GM11168 (cell line): ENCODE results near the gene PPDPF.

Experiments used
- in situ Hi-C: fragments of 300-500 bp; cut with MboI; formaldehyde crosslinking; loops from one replicate; pipeline ENCODE4 v1.12.0; 2022; ENCODE audit warnings: low sequenced_read_pairs; ENCODE audit not compliant: unreplicated experiment

The PPDPF gene

DNA sequence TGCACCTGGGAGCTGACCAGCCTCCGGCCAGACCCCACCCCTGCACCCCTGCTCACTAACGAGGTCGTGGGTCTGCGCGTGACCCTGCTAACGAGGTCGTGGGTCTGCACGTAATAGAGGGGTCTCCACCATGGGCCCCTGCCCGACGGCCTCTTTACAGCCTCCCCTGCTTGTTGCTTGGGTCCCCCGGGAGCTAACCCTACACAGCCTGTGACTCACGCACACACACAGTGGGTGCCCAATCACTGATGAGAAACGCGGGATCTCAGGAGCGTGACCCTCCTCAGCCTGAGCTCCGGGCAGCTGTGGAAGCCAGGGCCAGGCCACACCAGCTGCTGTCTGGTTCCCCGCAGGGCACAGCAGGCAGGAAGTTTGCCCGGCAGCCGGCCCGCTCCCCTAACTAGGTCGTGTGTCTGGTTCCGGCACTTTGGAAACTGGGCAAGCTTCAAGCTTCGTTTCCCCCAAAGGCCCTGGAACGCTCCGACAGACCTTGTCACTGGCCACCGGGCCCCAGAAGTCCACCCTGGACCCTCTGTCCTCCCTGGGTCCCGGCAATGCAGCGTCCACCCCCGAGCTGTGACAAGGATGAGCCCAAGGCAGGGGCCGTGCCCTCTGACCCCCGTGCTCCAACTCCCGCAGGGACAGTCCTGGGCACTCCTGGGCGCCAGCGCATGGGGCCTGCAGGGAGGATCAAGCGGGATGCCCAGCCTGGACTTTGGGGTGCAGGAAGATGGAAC lies 15.8 kb downstream of the PPDPF start:
- in situ Hi-C loops: no loop called here

DNA sequence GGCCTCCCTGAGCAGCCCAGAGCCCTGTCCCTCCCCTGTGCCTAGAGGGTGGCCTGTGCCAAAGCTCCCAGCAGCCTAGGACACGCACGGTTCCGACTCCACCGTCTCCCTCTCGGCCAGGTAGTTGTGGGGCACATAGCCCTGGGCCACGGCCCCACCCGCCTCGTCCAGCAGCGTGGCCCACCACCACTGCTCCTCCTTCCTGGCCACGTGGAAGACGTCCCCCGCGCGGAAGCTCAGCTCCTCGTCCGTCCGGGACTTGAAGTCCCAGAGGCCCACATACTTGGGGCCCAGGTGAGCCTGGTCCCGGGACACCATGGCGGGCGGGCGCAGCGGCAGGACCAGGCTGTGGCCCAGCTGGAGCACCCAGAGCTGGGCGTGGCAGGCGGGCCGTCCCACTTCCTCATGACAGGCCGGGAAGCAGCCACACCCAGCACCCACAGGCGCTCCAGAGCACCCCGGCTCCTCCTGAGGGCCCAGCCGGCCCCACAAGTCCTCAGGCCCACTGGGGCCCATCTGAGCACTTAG lies 16.5 kb downstream of the PPDPF start, which contains the start of gene PTK6:
Gene PTK6 (minus strand): TSS at position 380 of the 528 bp plus-strand sequence. CDS start 62 bp downstream, at position 318.
- in situ Hi-C loops: no loop called here

DNA sequence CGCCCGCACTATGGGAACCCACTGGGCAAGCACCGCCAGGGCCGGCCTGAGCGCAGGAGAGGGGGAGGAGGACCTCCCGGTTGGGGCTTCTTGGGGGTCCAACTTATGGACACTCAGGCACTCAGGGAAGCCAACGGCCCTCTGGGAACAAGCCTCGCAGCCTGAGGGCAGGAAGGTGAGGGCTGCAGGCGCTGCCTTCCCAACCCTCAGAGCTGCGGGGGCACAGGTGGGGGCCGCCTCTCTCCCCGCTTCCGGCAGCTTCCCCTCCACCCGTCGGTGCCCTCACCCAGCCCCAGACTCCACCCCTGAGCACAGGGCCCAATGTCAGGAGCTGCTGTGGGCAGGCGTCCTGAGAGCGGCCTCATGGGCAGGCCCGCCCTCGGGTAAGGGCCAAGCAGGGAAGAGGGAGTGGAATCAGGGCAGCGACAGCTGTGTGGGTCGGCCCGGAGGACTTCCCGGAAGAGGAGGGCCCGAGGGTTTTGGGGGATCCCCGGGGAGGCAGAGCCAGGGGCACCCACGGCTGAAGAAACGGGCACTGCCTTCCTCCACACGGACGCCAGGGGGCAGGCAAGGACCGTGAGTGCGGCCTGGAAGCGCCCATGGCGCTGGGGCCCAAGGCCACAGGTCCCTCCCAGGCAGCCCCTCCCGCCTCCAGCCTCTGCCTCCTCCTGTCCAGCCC lies 17.1 kb downstream of the PPDPF start:
- in situ Hi-C loops: no loop called here

DNA sequence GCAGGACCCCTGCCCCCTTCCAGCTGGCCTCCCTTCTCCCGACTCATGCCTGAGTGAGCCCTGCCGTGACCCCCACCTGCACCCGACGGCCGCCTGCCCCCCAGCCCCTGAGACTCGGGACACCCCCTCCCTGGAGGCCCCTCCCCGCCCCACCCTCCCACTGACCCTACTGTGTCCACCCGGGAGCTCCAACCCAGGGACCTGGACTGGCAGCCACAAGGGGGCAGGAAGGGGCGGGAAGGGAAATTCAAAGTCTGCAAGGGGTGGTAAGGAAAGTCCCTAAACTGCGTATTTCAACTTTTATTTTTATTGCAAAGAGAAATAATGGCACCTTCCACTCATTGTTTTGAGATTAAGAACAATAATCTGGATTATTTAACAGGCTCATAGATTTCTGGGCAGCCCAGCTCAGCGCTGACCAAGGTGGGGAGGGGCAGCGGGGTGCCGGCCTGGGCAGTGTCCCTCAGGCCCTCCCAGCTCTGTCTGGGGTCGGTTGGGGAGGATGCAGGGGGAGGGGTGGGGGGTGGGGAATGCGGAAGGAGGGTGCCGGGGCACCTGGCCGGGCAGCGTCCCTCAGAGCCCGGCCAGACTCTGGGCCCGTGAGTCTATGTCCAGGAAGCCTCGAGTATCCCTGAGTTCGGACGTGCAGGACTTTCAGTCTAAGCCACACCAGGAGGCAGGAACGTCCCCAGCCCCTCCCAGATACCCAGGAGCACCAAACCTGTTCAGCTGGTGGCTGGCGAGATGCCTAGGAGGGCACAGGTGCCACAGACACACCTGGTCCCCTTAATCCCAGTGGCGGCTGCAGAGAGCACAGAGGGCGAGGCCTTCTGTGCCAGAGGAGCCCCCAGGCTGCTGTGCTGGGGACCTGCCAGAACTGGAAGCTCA lies 17.9 kb downstream of the PPDPF start:
- in situ Hi-C loops: no loop called here

DNA sequence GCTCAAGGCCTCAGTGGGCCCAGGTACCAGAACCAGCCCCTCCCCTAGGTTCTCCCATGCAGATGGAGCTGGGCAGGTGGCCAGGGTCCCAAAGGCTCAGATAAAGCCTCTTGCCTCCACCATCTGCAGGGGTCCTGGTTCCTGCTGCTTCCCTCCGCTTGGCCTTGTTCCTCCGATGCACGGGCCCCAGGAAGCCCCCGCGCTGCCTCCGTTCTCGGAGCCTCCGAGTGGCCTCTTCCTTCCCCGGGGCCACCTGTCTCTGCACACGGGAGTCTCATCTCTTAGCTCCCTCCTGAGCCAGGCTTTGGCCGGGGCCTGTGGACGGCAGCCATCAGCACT lies 18.5 kb downstream of the PPDPF start:
- in situ Hi-C loops: no loop called here

DNA sequence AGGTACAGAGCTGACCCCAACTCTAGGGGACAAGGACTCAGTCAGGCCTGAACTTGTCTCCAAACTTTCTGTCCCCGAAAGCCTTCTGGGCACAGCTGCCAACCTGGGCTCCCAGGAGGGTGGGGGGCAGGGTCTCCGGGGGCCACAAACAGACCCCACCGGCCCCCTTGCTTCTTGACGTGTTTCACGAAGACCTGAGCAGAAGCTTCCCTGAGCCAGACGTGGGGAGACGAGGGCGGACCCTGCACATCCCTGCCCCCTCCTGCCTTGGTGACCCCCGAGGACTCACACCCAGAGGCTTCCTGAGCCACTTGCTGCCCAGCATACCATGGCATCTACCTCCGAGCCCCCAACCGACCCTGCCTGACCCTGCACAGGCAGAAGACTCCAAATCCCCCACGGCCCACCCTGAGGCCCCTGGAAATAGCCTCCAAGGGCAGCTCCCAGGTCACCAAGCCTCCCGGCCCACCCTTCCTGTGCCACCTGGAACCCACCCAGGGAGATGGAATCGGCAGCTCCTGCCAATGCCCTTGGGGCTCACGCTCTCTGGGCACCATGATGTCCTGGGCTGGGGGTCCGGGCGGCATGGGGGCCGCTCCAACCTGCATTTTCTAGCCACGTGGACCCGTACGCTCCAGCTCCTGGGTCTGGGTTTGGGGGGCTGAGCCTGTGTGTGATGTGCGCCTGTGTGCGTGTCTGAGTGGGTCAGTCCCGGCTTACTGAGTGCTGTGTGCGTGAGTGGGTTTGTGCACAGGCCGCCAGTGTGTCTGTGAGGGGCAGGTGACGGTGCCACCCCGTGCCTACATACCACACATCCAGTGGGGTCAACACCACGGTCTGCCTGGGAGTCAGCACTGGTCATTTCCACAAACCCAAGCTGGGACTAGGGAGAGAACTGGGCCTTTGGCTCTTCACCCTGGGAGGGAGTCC lies 19.1 kb downstream of the PPDPF start:
- in situ Hi-C loops: no loop called here

DNA sequence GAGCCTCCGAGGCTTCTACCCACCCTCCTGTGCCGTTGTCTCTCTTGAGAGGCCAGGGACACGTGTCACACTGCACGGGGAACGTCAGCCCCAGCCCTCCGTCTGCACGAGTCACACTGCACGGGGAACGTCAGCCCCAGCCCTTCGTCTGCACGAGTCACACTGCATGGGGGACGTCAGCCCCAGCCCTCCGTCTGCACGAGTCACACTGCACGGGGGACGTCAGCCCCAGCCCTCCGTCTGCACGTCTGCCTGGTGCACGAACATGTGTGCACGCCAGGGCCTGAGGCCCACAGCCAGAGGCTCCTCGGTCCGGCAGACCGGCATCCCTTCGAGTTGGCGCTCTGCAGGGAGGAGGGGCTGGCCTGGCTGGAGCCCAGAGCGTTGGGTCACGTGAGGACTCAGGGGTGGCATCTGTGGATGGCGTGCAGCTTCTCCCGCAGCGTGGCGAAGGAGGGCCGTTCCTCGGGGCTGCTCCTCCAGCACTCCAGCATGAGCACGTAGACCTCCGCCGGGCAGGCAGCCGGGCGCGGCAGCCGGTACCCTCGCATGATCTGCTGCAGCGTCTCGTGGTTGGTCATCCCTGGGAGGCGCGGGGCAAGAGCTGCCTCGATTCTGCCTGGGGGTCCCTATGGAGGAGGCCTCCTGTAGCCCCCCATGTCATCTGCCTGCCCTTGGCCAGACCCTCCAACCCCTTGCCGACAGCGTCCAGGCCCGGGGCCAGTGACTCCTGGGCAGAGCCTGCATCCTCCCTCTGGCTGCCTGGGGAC lies 20.0 kb downstream of the PPDPF start:
- in situ Hi-C loops: no loop called here

DNA sequence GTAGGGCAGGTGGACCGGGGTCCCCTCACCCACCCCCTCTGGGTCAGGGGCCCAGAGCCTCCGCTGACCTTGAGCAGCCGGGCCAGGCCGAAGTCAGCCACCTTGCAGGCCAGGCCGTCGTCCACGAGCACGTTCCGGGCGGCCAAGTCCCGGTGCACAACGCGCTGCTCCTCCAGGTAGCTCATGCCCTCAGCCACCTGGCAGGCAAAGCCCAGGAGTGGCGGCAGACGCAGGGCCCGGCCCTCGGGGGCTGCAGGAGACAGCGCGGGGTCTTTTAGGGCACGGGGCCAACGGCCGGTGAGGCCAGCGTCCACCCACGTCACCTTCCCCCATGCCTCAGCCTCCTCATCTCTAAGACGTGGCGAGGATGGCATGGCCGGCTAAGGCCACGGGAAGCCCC lies 20.8 kb downstream of the PPDPF start:
- in situ Hi-C loops: no loop called here

DNA sequence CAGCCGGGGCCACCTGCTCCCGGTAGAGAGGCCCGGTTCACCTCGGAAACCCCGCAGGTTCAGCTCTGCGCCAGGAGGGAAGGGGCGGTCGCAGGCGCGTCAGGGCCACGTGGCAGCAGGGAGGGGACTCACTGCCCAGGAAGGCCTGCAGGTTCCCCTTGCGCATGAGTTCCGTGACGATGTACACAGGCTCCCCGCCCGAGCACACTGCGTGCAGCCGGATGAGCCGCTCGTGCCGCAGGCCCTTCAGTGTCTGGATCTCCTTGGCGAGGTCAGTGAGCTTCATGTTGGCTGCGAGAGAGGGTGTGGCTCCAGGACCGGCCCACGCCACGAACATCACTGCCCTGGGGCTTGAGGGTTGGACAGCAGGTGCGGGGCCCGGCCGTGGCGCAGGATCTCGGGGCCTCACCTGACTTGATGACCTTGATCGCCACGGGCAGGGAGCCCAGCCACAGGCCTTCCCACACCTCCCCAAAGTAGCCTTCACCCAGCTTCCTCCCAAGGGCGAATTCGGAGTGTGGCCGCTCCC lies 21.5 kb downstream of the PPDPF start:
- in situ Hi-C loops: no loop called here

DNA sequence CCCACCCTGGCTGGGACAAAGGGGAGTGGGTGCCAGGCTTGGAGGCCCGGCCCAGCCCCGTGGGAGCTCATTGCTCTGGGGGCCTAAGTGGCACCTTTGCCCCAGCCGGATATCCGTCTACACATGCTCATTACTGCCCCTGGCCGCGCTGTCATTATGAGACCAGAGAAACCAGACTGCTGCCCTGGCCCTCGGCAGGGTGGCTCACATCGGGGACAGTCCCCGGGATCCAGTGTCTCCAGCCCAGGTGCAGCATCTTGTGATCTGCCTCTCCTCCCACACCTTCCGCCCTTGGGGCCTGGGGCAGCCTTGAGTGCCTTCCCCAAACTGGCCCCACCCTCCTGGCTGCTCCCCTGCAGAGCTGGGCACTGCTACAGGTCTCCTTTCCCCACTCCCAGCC lies 22.1 kb downstream of the PPDPF start:
- in situ Hi-C loops: no loop called here

DNA sequence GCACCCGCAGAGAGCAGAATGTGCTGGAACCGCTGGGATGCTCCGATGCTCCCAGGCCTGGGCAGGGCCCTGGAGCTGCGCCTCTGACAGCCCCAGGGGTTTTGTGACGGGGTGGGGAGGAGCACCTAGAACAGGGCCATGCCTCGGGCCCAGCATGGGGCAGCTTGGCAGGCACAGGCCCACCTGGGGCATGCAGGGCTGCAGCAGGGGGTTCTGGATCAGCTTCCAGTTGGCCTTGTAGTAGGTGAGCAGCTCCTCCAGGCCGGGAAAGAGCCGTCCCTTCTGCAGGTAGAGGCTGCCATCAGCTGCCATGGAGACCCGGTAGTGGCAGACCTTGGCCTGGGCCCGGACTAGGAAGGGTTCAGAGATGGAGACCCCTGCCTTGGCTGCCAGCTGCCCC lies 22.6 kb downstream of the PPDPF start:
- in situ Hi-C loops: no loop called here

DNA sequence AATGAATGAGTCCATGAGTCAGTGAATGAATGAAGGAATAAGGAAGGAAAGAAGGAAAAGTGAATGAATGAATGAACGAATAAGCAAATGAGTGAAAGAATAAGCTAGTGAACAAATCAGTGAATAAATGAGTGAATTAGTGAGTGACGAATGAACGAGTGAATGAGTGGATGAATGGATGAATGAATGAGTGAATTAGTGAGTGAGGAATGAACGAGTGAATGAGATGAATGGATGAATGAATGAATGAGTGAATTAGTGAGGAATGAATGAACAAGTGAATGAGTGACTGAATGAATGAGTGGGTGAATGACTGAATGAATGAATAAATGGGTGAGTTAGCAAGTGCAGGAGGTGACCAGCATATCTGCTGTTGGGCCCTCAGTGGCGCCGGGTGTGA lies 23.2 kb downstream of the PPDPF start:
- in situ Hi-C loops: no loop called here

DNA sequence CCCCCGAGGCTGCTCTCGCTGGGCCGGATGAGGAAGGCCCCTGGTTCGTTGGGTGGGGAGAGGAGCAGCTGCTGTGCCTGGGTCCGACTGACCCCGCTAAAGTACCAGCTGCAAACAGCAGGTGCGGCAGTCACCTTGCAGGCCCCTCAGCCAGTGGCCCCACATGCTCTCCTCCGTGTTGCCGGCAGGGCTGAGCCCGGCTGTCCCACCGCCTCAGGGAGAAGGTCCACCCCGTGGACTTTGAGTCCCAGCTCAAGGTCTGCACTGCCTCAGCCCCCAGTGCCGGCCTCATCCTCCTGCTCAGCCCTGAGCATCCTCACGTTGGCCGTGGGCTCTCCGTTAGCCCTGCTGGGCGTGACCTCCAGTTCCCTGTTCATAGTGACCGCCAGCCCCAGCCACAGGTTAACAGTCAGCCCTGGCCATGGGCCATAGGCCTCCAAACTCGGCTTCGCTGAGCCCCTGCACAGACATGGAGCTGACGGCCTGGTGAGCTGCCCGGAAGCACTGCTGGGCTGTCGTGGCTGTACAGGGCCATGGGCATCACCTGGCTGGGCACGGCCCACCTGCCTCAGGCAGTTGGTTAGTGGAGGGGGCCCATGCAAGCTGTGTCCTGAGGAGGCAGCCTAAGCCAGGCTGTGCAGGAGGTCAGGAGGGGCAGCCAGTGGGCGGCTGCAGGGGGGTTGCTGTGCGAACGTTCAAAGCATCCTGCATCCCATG lies 23.8 kb downstream of the PPDPF start:
- in situ Hi-C loops: no loop called here

DNA sequence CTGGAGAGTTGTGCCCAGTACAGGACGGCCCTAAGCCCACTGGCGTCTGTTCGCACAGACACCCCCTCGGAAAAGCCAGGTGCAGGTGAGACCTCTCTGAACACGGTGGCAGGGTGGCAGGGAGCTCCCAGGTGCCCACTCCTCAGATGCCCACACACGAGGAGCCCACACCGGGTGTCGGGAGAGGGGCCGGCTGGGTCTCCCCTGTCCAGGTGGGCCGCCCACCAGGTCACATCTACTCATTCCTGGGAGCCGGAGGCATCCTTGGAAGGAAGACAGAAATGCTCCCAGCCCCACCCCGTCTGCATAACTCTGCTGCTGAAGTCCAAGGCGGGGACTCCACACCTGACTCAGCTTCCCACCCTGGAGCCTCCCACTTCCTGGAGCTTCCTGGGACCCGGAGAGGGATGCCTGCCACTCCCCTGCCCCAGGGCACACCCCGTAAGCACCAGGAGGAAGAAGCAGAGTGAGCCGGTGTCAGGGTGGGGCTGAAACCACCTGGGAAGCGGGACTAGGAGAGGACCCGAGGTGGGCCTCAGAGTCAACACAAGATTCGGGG lies 24.5 kb downstream of the PPDPF start:
- in situ Hi-C loops: no loop called here

DNA sequence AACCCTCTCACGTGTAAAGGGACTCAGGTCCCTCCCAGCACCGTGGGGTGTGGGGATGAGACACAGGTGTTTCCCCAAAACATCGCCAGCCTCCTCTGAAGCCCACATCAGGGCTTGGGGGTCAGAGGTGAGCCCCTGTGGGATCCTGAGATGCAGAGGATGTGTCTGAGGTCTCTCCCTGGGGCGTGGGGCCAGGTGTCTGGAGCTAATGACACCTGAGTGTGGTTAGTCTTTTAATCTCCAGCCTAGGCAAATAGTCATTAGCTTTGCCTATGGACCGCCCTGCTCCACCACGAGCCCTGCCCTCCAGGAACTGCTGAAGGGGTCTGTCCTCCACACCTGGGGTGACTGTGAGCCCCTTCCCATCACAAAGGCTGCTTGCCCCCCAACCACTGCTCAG lies 25.2 kb downstream of the PPDPF start:
- in situ Hi-C loops: no loop called here

DNA sequence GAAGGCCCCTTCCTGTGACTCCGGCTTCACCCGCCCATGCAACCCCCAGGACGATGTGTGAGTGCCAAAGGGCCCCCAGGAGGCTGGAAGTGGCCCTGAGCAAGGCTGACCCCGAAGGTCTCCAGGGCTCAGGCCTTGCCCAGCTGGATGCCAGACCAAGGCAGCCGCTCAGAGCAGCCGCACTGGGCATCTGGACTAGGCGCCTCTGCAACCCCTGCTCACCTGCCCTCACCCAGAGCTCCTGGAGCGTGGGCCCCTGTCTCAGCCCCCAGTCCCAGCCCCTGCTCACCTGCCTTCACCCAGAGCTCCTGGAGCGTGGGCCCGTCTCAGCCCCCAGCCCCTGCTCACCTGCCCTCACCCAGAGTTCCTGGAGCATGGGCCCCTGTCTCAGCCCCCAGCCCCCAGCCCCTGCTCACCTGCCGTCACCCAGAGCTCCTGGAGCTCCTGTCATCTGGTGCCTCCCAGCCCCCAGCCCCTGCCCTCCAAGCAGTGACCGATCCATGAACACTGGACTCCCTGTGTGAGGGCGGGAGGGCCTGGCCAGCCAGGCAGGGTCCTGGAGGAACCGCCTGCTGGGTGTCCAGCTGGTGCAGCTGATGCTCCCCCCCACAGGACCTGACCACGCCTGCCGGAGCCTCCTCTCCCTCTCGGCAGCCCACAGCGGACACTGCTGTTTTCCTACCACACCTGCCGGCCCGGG lies 25.8 kb downstream of the PPDPF start:
- in situ Hi-C loops: no loop called here

DNA sequence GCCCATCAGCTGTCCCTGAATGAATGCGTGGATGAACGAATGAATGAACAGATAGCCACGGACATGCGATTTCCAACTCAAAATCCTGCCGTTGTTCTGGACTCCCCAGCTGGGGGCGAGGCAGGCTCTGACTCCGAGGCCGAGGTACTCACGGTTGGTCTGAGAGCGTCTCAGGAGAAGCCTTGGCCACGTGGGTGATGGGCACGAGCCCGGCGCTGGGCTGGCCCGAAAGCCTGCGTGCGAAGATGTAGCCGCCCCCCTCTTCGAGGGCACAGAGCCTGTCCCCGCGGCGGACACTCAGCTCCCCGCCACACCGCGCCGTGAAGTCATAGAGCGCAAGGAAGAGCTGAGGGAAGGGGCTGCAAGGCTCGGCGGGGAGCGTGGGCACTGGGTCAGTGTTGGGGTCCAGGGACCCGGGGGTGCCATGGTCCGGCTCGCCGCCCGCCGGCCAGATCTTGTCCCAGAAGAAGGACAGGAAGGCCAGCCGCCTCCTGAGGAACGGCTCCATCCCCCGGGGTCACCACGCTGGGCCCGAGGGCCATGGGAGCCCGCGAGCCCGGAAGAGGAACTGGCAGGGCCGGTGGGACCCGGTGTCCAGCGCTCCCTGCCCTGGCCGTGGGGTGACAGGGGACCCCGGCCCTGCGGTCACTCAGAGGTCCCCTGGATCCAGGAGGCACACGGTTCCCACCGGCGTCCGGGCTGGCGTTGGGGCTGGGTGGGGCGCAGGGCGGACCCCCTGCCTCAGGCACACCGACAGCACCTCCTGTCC lies 26.6 kb downstream of the PPDPF start:
- in situ Hi-C loops: no loop called here
